ENCODE measurements around the gene ZBTB16. TPM values are rescaled to one million over a fixed set of nuclear protein-coding genes. Genes with fewer than 3 reads are reported as not detected.

Gene ZBTB16
- total and polyA plus RNA-seq, 2 of the 13 experiments (the other 11 are each of a cell fraction or from before 2014, with no cell fraction given) = not detected

DNA sequence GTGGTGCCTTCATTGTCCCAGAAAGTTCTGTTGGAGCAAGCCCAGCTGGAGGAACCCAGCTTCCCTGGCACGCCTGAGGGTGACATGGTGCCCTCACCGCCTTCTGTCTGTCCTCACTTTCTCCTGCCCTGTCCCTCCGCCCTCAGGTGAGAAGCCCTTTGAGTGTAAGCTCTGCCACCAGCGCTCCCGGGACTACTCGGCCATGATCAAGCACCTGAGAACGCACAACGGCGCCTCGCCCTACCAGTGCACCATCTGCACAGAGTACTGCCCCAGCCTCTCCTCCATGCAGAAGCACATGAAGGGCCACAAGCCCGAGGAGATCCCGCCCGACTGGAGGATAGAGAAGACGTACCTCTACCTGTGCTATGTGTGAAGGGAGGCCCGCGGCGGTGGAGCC, 190.7 kb downstream of the ZBTB16 start:
- Histone ChIP-seq H3K27ac (ENCODE audit: extremely low read length, insufficient read depth, low read length) (no peak overlapping the region), H3K9ac (ENCODE audit: insufficient read depth, low read depth, low read length) (no peak overlapping the region), H3K4me2 (ENCODE audit: low read depth, low read length) (no peak overlapping the region), H3K4me3 (replicated peaks in 1 of 3; ENCODE audit: insufficient read depth in 1 of 3, low read depth in 2 of 3, low read length in 3 of 3) (no peak overlapping the region), H4K20me1 (ENCODE audit: insufficient read depth, low read length) (no peaks in the 10 kb centered on the region), H3K36me3 (replicated peaks in 1 of 2; ENCODE audit: control insufficient read depth in 1 of 2, insufficient read depth in 2 of 2, low read length in 2 of 2) (no peaks in the 10 kb centered on the region), H3K4me1 (ENCODE audit: insufficient read depth, low read length) (no peaks in the 10 kb centered on the region), H3K79me2 (ENCODE audit: insufficient read depth, low read length) (no peaks in the 10 kb centered on the region), H3K27me3 (ENCODE audit: control insufficient read depth in 1 of 2, insufficient read depth in 2 of 2, low read length in 2 of 2) (peaks cover 1 to 8% of the 10 kb centered on the region in 2 experiments; a peak in 2 of 5 replicates), H3K9me3 (ENCODE audit: low read length) (no peaks in the 10 kb centered on the region), H2AFZ (ENCODE audit: low read length) (no peak overlapping the region)
- CTCF ChIA-PET (ENCODE audit: low intra/inter-chr PET ratio, low total read pairs) = no interaction called here
- POLR2A ChIA-PET = no interaction called here
- FAIRE-seq (no peak), ATAC-seq (no peak), DNase-seq (ENCODE audit: low spot score) (no peak)
- WGBS (ENCODE audit: low lambda C conversion rate) = 69% methylated on average over 16 of the region's 17 CpGs
- in situ Hi-C loops (cut with HindIII; ENCODE audit: extremely low pct_ligation_motif_present, low pct_unique_long_range_greater_than_20kb) (loop anchor here (25.0 kb wide), 1 partner anchor 438 kb away; no protein-coding TSS in a partner anchor), intact Hi-C loops (cut with micrococcal nuclease; ENCODE audit: unreplicated experiment) (no loop called here)
- BruUV-seq (replicated peaks) = no TSS peak
- TF ChIP-seq, protein P1, sequence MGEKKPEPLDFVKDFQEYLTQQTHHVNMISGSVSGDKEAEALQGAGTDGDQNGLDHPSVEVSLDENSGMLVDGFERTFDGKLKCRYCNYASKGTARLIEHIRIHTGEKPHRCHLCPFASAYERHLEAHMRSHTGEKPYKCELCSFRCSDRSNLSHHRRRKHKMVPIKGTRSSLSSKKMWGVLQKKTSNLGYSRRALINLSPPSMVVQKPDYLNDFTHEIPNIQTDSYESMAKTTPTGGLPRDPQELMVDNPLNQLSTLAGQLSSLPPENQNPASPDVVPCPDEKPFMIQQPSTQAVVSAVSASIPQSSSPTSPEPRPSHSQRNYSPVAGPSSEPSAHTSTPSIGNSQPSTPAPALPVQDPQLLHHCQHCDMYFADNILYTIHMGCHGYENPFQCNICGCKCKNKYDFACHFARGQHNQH (CRISPR knock-in tag; IDR thresholded peaks at IDR 0.05) = no peak
- TF ChIP-seq, protein P2, sequence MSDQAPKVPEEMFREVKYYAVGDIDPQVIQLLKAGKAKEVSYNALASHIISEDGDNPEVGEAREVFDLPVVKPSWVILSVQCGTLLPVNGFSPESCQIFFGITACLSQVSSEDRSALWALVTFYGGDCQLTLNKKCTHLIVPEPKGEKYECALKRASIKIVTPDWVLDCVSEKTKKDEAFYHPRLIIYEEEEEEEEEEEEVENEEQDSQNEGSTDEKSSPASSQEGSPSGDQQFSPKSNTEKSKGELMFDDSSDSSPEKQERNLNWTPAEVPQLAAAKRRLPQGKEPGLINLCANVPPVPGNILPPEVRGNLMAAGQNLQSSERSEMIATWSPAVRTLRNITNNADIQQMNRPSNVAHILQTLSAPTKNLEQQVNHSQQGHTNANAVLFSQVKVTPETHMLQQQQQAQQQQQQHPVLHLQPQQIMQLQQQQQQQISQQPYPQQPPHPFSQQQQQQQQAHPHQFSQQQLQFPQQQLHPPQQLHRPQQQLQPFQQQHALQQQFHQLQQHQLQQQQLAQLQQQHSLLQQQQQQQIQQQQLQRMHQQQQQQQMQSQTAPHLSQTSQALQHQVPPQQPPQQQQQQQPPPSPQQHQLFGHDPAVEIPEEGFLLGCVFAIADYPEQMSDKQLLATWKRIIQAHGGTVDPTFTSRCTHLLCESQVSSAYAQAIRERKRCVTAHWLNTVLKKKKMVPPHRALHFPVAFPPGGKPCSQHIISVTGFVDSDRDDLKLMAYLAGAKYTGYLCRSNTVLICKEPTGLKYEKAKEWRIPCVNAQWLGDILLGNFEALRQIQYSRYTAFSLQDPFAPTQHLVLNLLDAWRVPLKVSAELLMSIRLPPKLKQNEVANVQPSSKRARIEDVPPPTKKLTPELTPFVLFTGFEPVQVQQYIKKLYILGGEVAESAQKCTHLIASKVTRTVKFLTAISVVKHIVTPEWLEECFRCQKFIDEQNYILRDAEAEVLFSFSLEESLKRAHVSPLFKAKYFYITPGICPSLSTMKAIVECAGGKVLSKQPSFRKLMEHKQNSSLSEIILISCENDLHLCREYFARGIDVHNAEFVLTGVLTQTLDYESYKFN (CRISPR knock-in tag; conservative IDR thresholded peaks at IDR 0.05) = no peak
- no peak for TF ChIP-seq HOXD1 (CRISPR knock-in tag; IDR thresholded peaks at IDR 0.05)
- TF ChIP-seq ZBTB8A (CRISPR knock-in tag; IDR thresholded peaks at IDR 0.05; ENCODE audit: borderline replicate concordance, low read depth) = no peak
- TF ChIP-seq, protein P3, sequence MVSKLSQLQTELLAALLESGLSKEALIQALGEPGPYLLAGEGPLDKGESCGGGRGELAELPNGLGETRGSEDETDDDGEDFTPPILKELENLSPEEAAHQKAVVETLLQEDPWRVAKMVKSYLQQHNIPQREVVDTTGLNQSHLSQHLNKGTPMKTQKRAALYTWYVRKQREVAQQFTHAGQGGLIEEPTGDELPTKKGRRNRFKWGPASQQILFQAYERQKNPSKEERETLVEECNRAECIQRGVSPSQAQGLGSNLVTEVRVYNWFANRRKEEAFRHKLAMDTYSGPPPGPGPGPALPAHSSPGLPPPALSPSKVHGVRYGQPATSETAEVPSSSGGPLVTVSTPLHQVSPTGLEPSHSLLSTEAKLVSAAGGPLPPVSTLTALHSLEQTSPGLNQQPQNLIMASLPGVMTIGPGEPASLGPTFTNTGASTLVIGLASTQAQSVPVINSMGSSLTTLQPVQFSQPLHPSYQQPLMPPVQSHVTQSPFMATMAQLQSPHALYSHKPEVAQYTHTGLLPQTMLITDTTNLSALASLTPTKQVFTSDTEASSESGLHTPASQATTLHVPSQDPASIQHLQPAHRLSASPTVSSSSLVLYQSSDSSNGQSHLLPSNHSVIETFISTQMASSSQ (IDR thresholded peaks at IDR 0.05; ENCODE audit: low read depth) = no peak
- TF ChIP-seq, protein P3 (CRISPR knock-in tag; IDR thresholded peaks at IDR 0.05; ENCODE audit: borderline replicate concordance) = no peak
- TF ChIP-seq, protein P4, sequence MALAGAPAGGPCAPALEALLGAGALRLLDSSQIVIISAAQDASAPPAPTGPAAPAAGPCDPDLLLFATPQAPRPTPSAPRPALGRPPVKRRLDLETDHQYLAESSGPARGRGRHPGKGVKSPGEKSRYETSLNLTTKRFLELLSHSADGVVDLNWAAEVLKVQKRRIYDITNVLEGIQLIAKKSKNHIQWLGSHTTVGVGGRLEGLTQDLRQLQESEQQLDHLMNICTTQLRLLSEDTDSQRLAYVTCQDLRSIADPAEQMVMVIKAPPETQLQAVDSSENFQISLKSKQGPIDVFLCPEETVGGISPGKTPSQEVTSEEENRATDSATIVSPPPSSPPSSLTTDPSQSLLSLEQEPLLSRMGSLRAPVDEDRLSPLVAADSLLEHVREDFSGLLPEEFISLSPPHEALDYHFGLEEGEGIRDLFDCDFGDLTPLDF (CRISPR knock-in tag; IDR thresholded peaks at IDR 0.05) = no peak
- TF ChIP-seq ZNF558 (CRISPR knock-in tag; IDR thresholded peaks at IDR 0.05; ENCODE audit: borderline replicate concordance) = no peak
- TF ChIP-seq SPEN (CRISPR knock-in tag; IDR thresholded peaks at IDR 0.05; ENCODE audit: low read depth) = no peak
- no peak for TF ChIP-seq AKAP8 (CRISPR knock-in tag; IDR thresholded peaks at IDR 0.05)
- no peak for TF ChIP-seq GPN1 (CRISPR knock-in tag; IDR thresholded peaks at IDR 0.05; ENCODE audit: borderline replicate concordance)
- TF ChIP-seq REXO4 (CRISPR knock-in tag; IDR thresholded peaks at IDR 0.05; ENCODE audit: borderline replicate concordance) = no peak
- TF ChIP-seq ZNF207 (IDR thresholded peaks at IDR 0.05; ENCODE audit: borderline replicate concordance) = no peak
- no peak for TF ChIP-seq RELA (CRISPR knock-in tag; IDR thresholded peaks at IDR 0.05)

Data from HepG2 (cell line).